TTC549 (cell line): ENCODE results near the gene MCC.

Source experiments
- FAIRE-seq: peaks from 2 replicates; lab custom pipeline; 2012; peaks lifted over from hg19 to GRCh38; lab: Jason Lieb, UNC

MCC gene

GRCh38 chr5:113487781-113488644 lies at the start of gene MCC:
Gene MCC (minus strand): TSS chr5:113488453.
- FAIRE-seq: no peak

GRCh38 chr5:113531481-113532159 lies 43.4 kb upstream of the MCC start:
- FAIRE-seq: no peak

DNA sequence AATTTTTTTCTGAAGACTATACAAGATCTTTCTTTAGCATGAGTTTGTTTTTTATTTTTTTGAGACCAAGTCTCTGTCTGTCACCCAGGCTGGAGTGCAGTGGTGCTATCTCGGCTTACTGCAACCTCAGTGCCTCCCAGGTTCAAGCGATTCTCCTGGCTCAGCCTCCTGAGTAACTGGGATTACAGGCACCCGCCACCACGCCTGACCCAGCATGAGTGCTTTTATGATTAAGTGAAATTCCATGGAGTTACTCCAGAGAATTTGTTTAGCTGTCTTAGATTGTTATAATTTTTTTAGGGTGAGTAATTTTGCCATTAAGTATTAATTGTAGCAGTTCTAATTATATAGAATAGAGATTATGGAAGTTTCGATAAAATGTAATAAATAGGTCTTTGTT lies 39.5 kb upstream of the MCC start:
- no peak for FAIRE-seq

GRCh38 chr5:113526421-113526820 lies 38.2 kb upstream of the MCC start:
- no peak for FAIRE-seq

DNA sequence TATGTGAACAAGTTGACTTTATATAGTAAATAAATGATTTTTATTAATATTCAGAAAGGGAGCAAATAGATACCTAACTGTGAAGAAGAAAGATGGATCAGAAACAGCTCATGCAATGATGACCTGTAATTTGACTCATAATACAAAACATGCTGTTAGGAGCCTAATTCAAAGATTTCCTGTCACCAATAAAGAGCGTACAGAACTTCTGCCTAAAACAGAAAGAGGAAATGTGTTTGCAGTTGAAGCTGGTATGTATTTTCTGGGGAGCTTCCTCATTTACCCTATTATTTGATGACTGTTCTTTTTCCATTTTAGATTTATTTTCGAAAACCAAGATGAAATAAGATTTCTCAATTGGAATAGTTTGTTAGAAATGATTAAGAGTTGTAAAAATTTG lies 36.7 kb upstream of the MCC start:
- FAIRE-seq: no peak

DNA sequence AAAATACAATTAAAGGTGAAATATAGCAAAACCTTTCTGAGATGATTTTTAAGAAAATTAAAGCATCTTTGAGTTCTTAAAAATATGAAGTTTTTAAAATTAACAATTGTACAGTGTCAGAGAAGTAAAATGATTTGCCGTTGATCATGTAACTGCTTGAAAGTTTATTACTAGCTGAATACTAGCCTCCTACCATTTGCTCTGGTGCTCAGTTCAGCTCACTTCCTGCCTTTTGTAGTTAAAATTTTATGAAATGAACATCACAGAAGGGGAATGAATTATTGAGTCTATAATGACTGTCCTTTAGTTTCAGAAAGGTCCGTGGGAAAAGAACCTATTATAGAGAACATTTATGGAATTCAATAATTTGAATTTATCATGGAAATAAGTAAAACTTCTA lies 34.9 kb upstream of the MCC start:
- FAIRE-seq: no peak

- no peak for FAIRE-seq
Measured at GRCh38 chr5:113520899-113521298, 32.6 kb upstream of the MCC start.

DNA sequence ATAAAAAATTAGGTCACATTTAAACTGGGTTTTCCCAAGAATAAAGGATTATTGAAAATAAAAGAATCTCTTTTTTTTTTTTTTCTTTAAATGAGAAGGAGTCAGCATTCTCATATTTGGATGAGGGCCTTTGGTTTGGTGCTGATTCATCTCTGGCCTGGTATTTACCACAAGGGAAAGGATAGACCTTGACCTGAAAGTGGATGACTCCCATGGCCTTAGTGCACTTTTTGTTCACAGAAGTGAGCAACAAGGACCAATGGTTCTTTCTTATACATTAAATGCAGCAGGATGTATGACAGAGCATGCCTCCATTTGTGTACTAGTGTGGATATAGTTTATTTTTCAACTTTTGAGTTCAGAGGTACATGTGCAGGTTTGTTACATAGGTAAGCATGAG lies 32.2 kb upstream of the MCC start:
- no peak for FAIRE-seq

DNA sequence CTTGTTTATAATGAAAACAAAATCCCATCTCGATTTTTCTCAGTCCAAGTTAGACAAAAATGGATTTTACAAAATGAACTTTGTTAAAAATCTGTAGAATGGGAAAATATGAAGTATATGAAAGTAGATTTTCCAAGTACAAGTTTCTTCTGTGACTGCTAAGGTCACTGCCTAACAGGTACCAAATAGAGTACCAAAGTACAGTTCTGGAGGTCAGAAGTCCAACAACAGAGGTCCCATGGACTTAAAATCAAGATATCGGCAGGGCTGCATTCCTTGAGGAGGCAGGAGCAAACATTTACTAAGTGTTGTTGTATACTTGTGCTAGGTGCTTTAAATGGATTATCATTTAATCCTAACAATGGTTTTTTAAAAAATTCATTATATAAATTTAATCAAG lies 31.2 kb upstream of the MCC start:
- FAIRE-seq: no peak

DNA sequence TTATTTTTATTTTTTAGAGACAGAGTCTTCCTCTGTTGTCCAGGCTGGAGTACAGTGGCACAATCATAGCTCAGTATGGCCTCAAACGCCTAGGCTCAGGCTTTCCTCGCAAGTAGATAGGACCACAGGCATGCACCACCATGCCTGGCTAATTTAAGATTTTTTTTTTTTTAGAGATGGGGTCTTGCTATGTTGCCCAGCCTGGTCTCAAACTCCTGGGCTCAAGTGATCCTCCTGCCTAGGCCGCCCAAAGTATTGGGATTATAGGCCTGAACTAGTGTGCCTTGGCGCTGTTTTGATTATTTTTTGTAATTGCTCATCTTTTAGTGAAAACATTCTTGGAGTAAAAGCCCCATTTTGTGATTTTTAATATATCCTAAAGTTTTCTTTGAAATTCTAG lies 30.6 kb upstream of the MCC start:
- no peak for FAIRE-seq

DNA sequence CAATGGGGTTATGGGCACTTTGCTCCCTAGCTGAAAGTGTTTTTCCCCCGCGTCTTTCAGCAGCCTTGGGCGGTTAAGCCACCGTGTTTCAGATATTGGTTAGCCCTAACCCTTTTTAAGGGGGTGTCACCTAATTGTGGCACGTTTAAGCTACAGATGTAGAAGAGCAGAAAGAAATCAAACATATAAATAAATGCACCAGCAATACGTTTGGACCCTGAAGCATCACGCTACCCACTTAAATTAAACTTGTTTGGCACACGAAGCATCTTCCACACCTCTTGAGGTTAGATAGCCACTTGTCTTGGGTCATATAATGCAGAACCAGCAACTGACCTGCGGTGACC lies 26.0 kb upstream of the MCC start:
- FAIRE-seq: no peak

GRCh38 chr5:113513384-113514288 lies 25.4 kb upstream of the MCC start, which contains the start of gene YTHDC2:
Gene YTHDC2 (plus strand): TSS chr5:113513694. CDS start chr5:113513896, 202 bp downstream.
- no peak for FAIRE-seq

DNA sequence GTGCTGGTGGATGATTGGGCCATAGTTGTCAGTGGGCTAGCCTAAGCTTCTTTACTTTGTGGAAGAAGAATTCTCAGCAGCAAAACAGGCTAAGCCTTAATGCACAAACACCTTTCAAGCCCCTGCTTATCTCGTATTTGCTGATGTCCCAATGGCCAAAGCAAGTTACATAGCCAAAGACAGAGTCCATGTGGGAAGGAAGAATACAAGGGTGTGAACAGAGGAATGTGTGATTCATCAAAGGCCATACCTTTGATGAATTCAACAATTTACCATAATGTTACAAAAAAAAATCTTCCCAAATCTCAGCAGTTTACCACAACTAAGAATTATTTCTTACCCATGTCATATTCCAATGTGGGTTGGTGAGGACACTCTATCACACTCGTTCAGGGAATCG lies 24.1 kb upstream of the MCC start:
- FAIRE-seq: no peak

GRCh38 chr5:113510836-113511451 lies 22.7 kb upstream of the MCC start:
- no peak for FAIRE-seq

DNA sequence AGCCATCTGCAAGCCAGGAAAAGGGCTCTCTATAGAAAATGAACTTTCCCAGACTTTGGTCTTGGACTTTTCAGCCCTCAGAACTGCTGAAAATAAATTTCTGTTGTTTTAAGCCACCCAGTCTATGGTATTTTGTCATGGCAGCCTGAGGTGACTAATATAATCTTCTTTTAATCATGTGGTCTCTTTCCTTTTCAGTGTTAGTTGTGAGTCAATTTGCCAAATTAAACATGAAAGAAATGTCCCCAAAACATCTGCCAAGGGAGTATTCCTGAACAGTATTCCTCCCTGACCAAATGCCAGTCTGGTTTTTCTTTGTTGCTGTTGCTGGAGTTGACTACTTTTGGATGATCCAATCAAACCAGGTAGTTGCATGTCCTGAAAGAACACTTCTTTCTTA lies 20.5 kb upstream of the MCC start:
- no peak for FAIRE-seq

DNA sequence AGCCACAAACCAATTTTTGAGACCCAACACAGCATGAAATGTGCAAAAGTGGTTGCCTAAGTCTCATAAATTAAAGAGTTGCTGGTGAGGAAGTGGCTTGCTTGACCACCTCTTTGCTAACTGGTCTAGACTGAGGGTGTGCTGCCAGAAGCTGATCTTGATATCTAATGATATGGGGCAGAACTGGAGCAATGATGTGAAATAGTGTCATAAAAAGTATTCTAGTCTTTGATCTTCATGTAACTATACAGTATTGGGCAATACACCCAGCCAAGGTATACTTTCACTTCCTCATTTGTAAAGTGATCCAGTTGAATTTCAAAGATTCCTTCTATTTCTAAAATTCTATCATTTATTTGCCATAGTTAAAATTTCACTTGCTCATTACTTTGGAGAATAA lies 19.3 kb upstream of the MCC start:
- FAIRE-seq: no peak

DNA sequence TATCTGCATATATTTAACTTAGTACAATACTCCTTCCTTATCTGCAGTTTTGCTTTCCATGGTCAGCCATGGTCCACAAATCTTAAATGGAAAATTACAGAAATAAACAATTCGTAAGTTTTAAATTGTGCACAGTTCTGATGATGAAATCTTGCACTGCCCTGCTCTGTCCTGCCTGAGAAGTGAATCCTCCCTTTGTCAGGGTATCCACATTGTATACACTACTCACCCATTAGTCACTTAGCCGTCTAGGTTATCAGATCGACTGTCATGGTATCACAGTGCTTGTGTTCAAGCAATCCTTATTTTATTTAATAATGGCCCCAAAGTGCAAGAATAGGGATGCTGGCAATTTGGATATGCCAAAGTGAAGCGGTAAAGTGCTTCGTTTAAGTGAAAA lies 16.9 kb upstream of the MCC start:
- FAIRE-seq: no peak

- FAIRE-seq: no peak
Measured at GRCh38 chr5:113503146-113503545, 14.9 kb upstream of the MCC start.

DNA sequence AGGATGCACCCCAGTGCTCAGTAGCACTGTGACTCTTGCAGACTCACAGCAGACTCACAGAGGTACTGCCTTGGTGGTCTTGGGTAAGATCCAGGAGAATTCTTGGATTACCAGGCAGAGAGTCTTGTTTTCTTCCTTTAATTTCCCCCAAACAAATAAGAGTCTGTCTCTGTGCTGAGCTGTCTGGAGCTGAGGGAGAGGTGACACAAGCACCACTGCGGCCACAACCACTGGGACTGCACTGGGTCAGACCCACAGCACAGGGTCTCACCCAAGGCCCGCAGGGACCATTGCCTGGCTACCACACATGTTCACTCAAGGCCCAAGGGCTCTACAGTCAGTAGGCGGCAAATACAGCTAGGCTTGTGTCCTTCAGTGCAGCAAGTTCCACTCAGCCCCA lies 13.8 kb upstream of the MCC start:
- FAIRE-seq: no peak

GRCh38 chr5:113495422-113495841 lies 7.2 kb upstream of the MCC start:
- FAIRE-seq: no peak

- no peak for FAIRE-seq
Measured at GRCh38 chr5:113493446-113493845, 5.2 kb upstream of the MCC start.

GRCh38 chr5:113491022-113491421 lies 2.8 kb upstream of the MCC start:
- FAIRE-seq: no peak
